Neuronal stem cell (in vitro differentiated cells): ENCODE data around the gene ASCL4.

Experiments used
- DNase-seq: peaks from one replicate; pipeline ENCODE4 v3.0.0-alpha.2; 2013; ENCODE audit warnings: low spot score
- H2AFZ ChIP-seq: one replicate; pipeline ENCODE4 v1.6.1; 2013; ENCODE audit warnings: mild to moderate bottlenecking, low read length, inconsistent platforms
- H2AK5ac ChIP-seq: 2 replicates; pipeline ENCODE4 v1.6.1; 2013; ENCODE audit warnings: low read depth, mild to moderate bottlenecking, inconsistent platforms, low read length, moderate library complexity, mixed read lengths
- H2BK120ac ChIP-seq: 2 replicates; pipeline ENCODE4 v1.6.1; 2013; ENCODE audit warnings: low read depth, mild to moderate bottlenecking, inconsistent platforms, low read length, moderate library complexity, mixed read lengths
- H2BK12ac ChIP-seq: one replicate; pipeline ENCODE4 v1.6.1; 2013; ENCODE audit warnings: low read length, inconsistent platforms
- H2BK15ac ChIP-seq: 2 replicates; pipeline ENCODE4 v1.6.1; 2013; ENCODE audit warnings: mild to moderate bottlenecking, low read length, inconsistent platforms, mixed read lengths
- H2BK5ac ChIP-seq: one replicate; pipeline ENCODE4 v1.6.1; 2013; ENCODE audit warnings: inconsistent platforms, mild to moderate bottlenecking, low read length, moderate library complexity
- H3K14ac ChIP-seq: one replicate; pipeline ENCODE4 v1.6.1; 2013; ENCODE audit warnings: low read length, inconsistent platforms
- H3K18ac ChIP-seq: 2 replicates; pipeline ENCODE4 v1.6.1; 2013; ENCODE audit warnings: low read length, inconsistent platforms
- H3K23ac ChIP-seq: 2 replicates; pipeline ENCODE4 v1.6.1; 2013; ENCODE audit warnings: low read depth, mild to moderate bottlenecking, mixed read lengths, low read length, inconsistent platforms; ENCODE audit not compliant: poor library complexity
- H3K27ac ChIP-seq: replicated peaks from 3 replicates; pipeline ENCODE4 v1.5.1; 2013; ENCODE audit warnings: low read length, inconsistent platforms
- H3K27me3 ChIP-seq, 3 experiments: 2 replicates each; pipeline ENCODE4 v1.6.1; 2013; ENCODE audit warnings: low read length in 3 of 3, mild to moderate bottlenecking in 2 of 3, inconsistent platforms in 1 of 3, low read depth in 1 of 3, mixed read lengths in 1 of 3, moderate library complexity in 1 of 3; ENCODE audit not compliant: control insufficient read depth in 3 of 3, insufficient read depth in 3 of 3
- H3K36me3 ChIP-seq, 2 donors: replicated peaks in 1 of 2; 2 replicates each; pipeline ENCODE4 v1.6.1; 2013; ENCODE audit warnings: low read length in 2 of 2; ENCODE audit not compliant: control insufficient read depth in 2 of 2, insufficient read depth in 2 of 2
- H3K4ac ChIP-seq: 2 replicates; pipeline ENCODE4 v1.6.1; 2013; ENCODE audit warnings: inconsistent platforms, mild to moderate bottlenecking, low read length, moderate library complexity
- H3K4me1 ChIP-seq, 2 donors: 1 replicate in 1 of 2; 2 replicates in 1 of 2; pipeline ENCODE4 v1.6.1; 2013; ENCODE audit warnings: low read length in 2 of 2, low read depth in 1 of 2; ENCODE audit not compliant: control insufficient read depth in 2 of 2, insufficient read depth in 1 of 2
- H3K4me2 ChIP-seq: one replicate; pipeline ENCODE4 v1.6.1; 2013; ENCODE audit warnings: mild to moderate bottlenecking, low read length, inconsistent platforms; ENCODE audit not compliant: insufficient read depth, poor library complexity, severe bottlenecking
- H3K4me3 ChIP-seq, 2 donors: 2 replicates each; pipeline ENCODE4 v1.5.1; 2013; ENCODE audit warnings: low read length in 2 of 2, mild to moderate bottlenecking in 2 of 2, inconsistent platforms in 1 of 2, moderate library complexity in 1 of 2
- H3K79me1 ChIP-seq: one replicate; pipeline ENCODE4 v1.6.1; 2013; ENCODE audit warnings: low read depth, mild to moderate bottlenecking, inconsistent platforms, low read length, moderate library complexity
- H3K9ac ChIP-seq: one replicate; pipeline ENCODE4 v1.6.1; 2013; ENCODE audit warnings: mild to moderate bottlenecking, low read depth, low read length, inconsistent platforms; ENCODE audit not compliant: poor library complexity
- H3K9me3 ChIP-seq, 2 donors: replicated peaks in 1 of 2; 2 replicates each; pipeline versions ENCODE3 to v1.6.1; 2013; ENCODE audit warnings: low read length in 2 of 2, mild to moderate bottlenecking in 2 of 2, inconsistent platforms in 1 of 2, low read depth in 1 of 2, mixed read lengths in 1 of 2, moderate library complexity in 1 of 2; ENCODE audit not compliant: control insufficient read depth in 2 of 2, insufficient read depth in 1 of 2
- H4K8ac ChIP-seq: one replicate; pipeline ENCODE4 v1.6.1; 2013; ENCODE audit warnings: low read depth, mild to moderate bottlenecking, inconsistent platforms, low read length, moderate library complexity
- H4K91ac ChIP-seq: one replicate; pipeline ENCODE4 v1.6.1; 2013; ENCODE audit warnings: low read length, low read depth, mild to moderate bottlenecking, inconsistent platforms; ENCODE audit not compliant: poor library complexity
- WGBS, 2 donors: extraction: QIAGEN DNeasy Blood & Tissue Kit; methylation state at CpG; one replicate each; pipeline ENCODE4 v1.1.7; 2013; ENCODE audit warnings: missing lambda C conversion rate in 2 of 2, mixed read lengths in 1 of 2; ENCODE audit not compliant: insufficient read length in 2 of 2, insufficient replicate concordance in 1 of 2; ENCODE audit errors: extremely low coverage in 2 of 2; 5-methylcytosine and 5-hydroxymethylcytosine counted together

Gene ASCL4

DNA sequence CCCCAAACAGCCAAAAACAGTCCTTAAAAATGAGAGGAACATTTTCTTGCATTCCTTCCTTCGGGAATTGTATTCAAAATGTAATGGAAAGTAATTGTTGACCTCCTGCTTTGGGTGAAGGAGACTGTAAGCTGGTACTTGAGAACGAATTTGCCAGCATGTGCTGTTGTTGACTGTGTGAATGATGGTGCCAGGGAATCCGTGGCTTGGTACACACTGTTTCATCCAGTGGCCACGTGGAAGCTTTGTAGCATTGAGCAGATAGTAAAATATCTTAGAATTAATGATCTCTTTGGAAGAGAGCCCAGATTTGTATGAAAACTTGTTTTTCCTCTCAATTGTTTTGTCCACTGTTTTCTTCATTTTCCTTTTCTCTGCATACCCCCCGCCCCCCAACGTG is 1.7 kb downstream of the ASCL4 start:
- H3K14ac ChIP-seq = no peak overlapping the region
- H3K4me3 ChIP-seq = no peak overlapping the region
- no peaks in the 10 kb centered on the region for H3K79me1 ChIP-seq
- no CpG with 5 or more reads among the region's 6 CpGs for WGBS, 2 donors
- H3K18ac ChIP-seq = no peak overlapping the region
- H2AFZ ChIP-seq = no peak overlapping the region
- no peak overlapping the region for H4K91ac ChIP-seq
- H3K9ac ChIP-seq = no peak overlapping the region
- no peak for DNase-seq
- H3K4ac ChIP-seq = no peak overlapping the region
- no peak overlapping the region for H2BK5ac ChIP-seq
- no peak overlapping the region for H2AK5ac ChIP-seq
- H2BK15ac ChIP-seq = no peak overlapping the region
- no peaks in the 10 kb centered on the region for H3K36me3 ChIP-seq
- H2BK12ac ChIP-seq = no peak overlapping the region
- H3K4me1 ChIP-seq = no peaks in the 10 kb centered on the region
- no peak overlapping the region for H3K4me2 ChIP-seq
- H3K23ac ChIP-seq = no peak overlapping the region
- no peak overlapping the region for H2BK120ac ChIP-seq
- no peak overlapping the region for H4K8ac ChIP-seq
- H3K27ac ChIP-seq = no peak overlapping the region
- no peaks in the 10 kb centered on the region for H3K9me3 ChIP-seq
- H3K27me3 ChIP-seq = peaks cover 14 to 75% (median 41%) of the 10 kb centered on the region in 3 experiments

DNA sequence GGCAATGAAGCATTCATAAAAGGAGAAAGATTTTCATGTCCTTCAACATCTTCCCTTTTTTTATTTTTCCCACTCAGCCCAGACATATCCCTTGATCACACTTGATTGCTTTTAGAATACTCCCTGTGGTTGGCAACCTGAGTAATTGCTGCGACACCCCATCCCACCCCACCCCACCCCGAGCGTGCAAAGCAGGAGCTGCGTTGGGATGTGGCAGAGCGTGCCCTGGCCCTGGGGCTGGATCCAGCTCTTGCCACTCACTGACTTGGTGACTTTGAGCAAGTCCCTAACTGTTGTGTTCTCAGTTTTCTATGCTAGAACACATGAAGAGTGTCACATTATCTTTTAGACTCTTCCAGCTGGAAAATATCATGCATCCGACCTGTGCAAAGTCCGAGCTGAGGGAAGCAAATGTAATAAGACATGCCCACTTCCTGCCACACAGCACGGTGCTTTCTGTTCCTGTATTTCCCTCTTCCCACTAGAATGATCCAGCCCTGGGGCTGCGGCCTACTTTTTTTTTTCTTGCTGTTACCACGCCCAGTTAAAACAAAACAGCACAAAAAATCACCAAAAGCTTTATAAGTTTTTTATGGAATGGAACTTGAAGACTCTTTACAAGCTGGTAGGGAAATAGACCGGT is 4.0 kb downstream of the ASCL4 start:
- Histone ChIP-seq H3K27me3 (peaks cover 14 to 81% (median 37%) of the 10 kb centered on the region in 3 experiments), H2BK5ac (no peak overlapping the region), H3K9me3 (no peaks in the 10 kb centered on the region), H3K36me3 (no peaks in the 10 kb centered on the region), H3K4me3 (no peak overlapping the region), H3K18ac (no peak overlapping the region), H3K4ac (no peak overlapping the region), H4K8ac (no peak overlapping the region), H2BK15ac (no peak overlapping the region), H2AK5ac (no peak overlapping the region), H3K23ac (no peak overlapping the region), H3K4me1 (no peaks in the 10 kb centered on the region), H4K91ac (no peak overlapping the region), H3K4me2 (no peak overlapping the region), H2AFZ (no peak overlapping the region), H3K14ac (no peak overlapping the region), H3K9ac (no peak overlapping the region), H2BK120ac (no peak overlapping the region), H3K79me1 (no peaks in the 10 kb centered on the region), H2BK12ac (no peak overlapping the region), H3K27ac (no peak overlapping the region)
- no CpG with 5 or more reads among the region's 11 CpGs for WGBS, 2 donors
- no peak for DNase-seq

DNA sequence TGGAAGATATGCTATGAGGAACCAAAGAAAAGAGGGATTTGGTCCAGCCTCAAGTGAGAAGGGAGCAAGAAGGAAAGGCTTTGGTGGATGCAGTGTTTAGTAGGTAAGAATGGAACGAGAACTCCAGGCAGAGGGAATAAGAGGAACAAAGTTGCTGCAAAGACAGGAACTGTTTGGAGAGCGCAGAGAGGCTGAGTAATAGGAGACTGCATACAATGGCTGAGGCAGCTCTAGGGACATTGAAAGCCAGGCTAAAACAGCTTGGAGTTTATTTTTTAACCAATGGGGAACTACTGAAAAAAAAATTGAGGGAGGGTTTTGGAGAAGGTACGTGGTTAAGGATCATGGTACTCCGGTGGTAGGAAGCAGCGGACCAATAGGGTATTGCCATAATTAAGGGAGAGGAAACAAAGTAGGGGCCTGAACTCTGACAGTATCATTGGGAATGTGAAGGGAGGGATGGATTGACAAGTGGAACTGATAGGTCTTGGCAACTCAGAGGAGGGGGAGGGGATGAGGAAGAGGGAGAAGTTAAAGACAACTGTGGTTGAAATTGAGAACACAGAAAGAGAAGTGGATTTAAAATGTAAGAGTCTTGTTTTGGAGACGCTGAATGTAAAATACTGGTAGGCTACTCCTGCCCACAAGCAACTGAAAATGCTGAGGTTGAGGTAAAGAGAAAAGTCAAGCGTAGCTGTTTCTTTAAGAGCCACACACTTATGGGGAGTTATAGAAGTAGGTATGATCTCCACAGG is 4.8 kb downstream of the ASCL4 start:
- Histone ChIP-seq H2BK120ac (no peak overlapping the region), H3K27me3 (peaks cover 14 to 73% (median 30%) of the 10 kb centered on the region in 3 experiments), H3K9ac (no peak overlapping the region), H3K9me3 (no peaks in the 10 kb centered on the region), H2BK12ac (no peak overlapping the region), H4K91ac (no peak overlapping the region), H3K14ac (no peak overlapping the region), H3K18ac (no peak overlapping the region), H3K79me1 (no peaks in the 10 kb centered on the region), H3K4me1 (no peaks in the 10 kb centered on the region), H3K4ac (no peak overlapping the region), H3K4me2 (no peak overlapping the region), H3K36me3 (no peaks in the 10 kb centered on the region), H3K23ac (no peak overlapping the region), H3K27ac (no peak overlapping the region), H4K8ac (no peak overlapping the region), H2BK15ac (no peak overlapping the region), H3K4me3 (no peak overlapping the region), H2BK5ac (no peak overlapping the region), H2AK5ac (no peak overlapping the region), H2AFZ (no peak overlapping the region)
- WGBS, 2 donors = no CpG with 5 or more reads among the region's 7 CpGs
- no peak for DNase-seq

DNA sequence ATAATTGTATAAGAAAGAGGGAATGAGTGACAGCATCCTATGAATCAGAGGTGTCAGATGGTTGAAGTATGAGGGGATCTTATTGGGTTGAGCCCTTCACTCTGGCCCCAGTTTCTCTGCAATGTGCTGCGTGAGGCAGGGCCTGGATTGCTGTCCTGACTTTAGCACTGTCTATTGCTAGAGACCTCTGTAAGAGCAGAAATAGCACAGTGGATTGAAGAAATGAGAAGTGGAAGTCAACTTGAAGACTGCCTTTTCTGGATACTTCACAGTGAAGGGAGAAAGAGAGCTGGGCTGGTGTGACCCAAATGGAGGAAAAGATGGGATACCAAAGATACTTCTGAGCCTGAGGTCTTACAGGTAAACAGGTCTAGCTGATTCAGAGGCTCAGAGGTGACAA is 5.8 kb downstream of the ASCL4 start:
- no CpG with 5 or more reads among the region's 1 CpG for WGBS, 2 donors
- H3K9ac ChIP-seq = no peak overlapping the region
- no peak for DNase-seq
- no peak overlapping the region for H2BK5ac ChIP-seq
- no peak overlapping the region for H2BK120ac ChIP-seq
- H3K4ac ChIP-seq = no peak overlapping the region
- no peak overlapping the region for H2AK5ac ChIP-seq
- H3K4me3 ChIP-seq = no peak overlapping the region
- no peak overlapping the region for H3K23ac ChIP-seq
- no peak overlapping the region for H4K91ac ChIP-seq
- H3K79me1 ChIP-seq = no peaks in the 10 kb centered on the region
- H2BK15ac ChIP-seq = no peak overlapping the region
- no peak overlapping the region for H3K18ac ChIP-seq
- no peak overlapping the region for H2BK12ac ChIP-seq
- H3K4me1 ChIP-seq = no peaks in the 10 kb centered on the region
- no peak overlapping the region for H4K8ac ChIP-seq
- H2AFZ ChIP-seq = no peak overlapping the region
- H3K4me2 ChIP-seq = no peak overlapping the region
- no peaks in the 10 kb centered on the region for H3K36me3 ChIP-seq
- no peak overlapping the region for H3K27ac ChIP-seq
- H3K9me3 ChIP-seq = no peaks in the 10 kb centered on the region
- H3K14ac ChIP-seq = no peak overlapping the region
- peaks cover 7 to 63% (median 19%) of the 10 kb centered on the region in 3 experiments for H3K27me3 ChIP-seq
